LNCaP clone FGC (cell line): Measurements from ENCODE around the gene AEBP2.
A peak's percentile ranks its signal among the peaks of the same experiment; 100 is the strongest.

Experiments used
- DNase-seq: peaks from one replicate; pipeline ENCODE4 v3.0.0-alpha.2; 2011; ENCODE audit warnings: low read depth
- H3K4me3 ChIP-seq: 2 replicates; pipeline ENCODE4 v1.5.1; 2011; ENCODE audit warnings: mild to moderate bottlenecking, low read depth, low read length, control low read depth
- TF ChIP-seq, protein P1 (sequence below): IDR thresholded peaks from 2 replicates; pipeline ENCODE4 v1.5.1; 2012; ENCODE audit warnings: mild to moderate bottlenecking; ENCODE audit not compliant: control insufficient read depth, insufficient read depth; ENCODE audit errors: extremely low read depth

Gene AEBP2

DNA sequence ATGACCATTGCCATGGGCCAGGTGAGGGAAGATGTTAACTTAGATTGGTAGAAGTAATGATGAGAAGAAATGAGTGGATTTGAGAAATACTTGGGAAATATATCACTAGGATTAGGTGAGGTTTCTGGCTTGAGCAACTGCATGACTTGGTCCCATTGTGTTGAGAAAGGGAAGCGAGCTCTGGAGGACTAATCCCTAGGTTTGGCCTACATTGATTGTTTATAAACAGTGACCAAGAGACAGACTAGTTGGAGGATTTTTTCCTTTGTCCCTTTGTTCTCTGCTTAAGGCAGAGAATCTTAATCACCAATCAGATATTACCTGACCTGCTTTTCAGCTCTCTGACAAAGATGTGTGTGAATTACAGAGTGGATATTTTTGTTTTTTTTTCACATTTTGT is 100.5 kb downstream of the AEBP2 start:
- DNase-seq, result no peak
- H3K4me3 ChIP-seq, result no peak overlapping the region
- TF ChIP-seq, protein P1, sequence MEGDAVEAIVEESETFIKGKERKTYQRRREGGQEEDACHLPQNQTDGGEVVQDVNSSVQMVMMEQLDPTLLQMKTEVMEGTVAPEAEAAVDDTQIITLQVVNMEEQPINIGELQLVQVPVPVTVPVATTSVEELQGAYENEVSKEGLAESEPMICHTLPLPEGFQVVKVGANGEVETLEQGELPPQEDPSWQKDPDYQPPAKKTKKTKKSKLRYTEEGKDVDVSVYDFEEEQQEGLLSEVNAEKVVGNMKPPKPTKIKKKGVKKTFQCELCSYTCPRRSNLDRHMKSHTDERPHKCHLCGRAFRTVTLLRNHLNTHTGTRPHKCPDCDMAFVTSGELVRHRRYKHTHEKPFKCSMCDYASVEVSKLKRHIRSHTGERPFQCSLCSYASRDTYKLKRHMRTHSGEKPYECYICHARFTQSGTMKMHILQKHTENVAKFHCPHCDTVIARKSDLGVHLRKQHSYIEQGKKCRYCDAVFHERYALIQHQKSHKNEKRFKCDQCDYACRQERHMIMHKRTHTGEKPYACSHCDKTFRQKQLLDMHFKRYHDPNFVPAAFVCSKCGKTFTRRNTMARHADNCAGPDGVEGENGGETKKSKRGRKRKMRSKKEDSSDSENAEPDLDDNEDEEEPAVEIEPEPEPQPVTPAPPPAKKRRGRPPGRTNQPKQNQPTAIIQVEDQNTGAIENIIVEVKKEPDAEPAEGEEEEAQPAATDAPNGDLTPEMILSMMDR, result no peak

DNA sequence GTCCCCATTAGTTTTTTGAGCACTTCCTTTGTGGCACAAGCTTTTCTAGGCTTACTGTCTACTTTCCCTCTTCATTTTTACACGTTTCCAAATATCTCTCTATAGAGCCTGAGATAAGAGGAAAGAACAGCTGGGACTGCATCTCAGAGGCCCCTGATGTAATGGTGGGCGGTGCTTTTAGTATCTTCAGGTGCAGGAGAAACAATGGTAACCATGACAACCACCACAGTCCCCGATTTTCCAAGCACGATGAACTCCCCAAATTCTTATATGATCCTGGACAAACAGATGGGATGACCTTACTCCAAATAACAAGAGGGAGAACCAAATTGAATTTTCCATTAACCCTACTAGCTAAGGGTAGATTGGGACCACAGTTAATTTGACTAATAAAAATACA is 103.3 kb downstream of the AEBP2 start:
- DNase-seq, result no peak
- H3K4me3 ChIP-seq, result no peak overlapping the region
- TF ChIP-seq, protein P1, result no peak

DNA sequence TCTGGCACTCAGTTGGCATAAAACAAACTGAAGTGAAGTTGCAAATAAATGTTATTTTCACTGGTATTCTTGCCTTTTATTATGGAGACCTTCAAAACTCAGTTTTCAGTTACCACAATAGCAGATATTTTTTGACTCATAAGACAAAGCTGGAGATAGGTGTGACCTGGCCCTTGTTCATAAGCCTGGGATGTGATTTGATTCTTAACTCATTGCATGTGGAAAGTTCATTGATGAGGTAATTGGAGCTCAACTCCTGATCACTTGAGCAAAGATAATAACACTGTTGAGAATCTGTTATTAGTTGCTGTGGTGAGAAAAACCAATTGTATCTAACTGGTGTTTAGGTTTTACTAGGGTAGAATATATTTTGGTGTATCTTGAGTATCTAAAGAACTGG is 105.1 kb downstream of the AEBP2 start:
- TF ChIP-seq, protein P1, result no peak
- H3K4me3 ChIP-seq, result no peak overlapping the region
- DNase-seq, result no peak

DNA sequence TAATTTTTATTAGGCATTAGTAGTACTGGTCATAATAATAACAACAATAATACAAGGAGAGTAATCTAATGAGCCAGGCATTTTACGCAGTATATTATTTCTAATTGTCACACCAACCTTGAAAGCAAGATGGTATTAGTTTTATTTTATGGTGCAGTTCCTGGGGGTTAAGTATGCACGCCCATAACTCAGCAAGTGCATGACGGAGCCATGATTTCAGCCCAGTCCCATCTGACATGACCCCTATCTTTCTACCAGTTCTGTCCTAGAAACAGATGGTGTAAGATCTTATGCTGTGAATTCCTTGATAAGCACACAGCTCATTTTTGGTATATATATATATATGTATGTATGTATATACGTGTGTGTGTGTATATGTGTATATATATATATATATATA is 106.0 kb downstream of the AEBP2 start:
- no peak for DNase-seq
- H3K4me3 ChIP-seq, result no peak overlapping the region
- TF ChIP-seq, protein P1, result no peak

DNA sequence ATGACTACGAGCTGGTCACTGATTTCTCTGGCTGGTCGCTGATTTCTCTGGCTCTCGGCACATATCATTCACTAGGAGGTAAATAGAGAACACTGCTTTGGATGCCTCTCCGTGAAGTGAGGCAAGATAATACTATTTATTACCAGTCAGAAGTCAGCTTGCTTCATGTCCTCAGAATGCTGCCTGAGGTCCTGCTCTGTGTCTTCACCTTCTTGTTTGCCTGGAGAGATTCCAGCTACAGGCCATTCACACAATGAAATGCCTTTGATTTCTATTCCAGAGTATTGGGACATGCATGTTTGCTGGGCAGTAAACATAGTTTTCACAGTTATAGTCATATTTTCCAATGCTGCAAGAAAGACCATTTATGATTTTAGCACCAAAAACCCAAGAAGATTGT is 106.7 kb downstream of the AEBP2 start:
- TF ChIP-seq, protein P1, result no peak
- H3K4me3 ChIP-seq, result no peak overlapping the region
- peak; percentile 1 for DNase-seq

DNA sequence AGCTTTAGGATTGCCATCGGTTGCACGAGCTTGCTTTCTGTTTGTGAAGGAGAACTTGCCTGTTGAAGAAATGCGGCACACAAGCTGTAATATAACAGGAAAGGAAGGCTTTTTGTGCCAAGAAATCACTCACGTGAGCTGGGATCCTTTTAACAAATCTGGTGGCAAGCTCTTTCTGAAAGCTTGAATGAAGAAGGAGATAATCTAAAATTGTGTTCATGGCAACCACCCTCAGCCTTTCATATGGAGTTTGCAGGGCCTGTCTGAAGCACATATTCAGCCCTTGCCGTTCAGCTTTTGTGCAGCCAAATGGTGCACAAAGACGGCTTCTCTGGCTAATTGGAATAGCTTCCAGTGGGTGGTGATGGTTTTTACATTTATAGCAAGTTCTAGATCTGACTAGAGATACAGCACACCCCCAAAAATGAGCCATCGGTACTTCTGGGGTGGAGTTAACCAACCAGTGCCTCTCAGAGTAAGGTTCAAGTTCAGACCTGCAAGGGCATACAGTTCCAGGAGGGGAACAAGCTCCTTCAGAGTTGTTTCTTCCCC is 107.4 kb downstream of the AEBP2 start:
- H3K4me3 ChIP-seq, result no peak overlapping the region
- TF ChIP-seq, protein P1, result no peak
- DNase-seq, result no peak

DNA sequence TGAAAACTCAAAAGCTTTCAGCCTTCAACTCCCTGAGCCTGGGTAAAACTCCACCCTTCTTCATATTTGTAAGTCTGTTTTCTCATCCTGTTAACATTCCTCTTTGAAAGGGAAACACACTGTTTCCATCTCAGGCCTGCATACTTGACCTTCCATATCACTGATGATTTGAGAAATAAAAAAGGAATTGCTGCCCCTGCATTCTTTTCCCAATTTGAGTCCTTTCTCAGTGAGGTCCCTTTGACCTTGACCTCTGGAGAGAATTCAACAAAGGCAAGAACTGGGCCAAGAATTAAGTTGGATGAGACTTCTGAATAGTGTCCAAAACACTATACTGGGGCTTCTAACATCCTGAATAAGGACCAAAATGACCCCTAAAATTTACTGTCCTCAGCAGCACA is 108.0 kb downstream of the AEBP2 start:
- TF ChIP-seq, protein P1, result no peak
- no peak overlapping the region for H3K4me3 ChIP-seq
- no peak for DNase-seq
